ENCODE results near the gene MAML2. TPM values are rescaled to one million over a fixed set of nuclear protein-coding genes. Genes with fewer than 3 reads are reported as not detected.

Gene MAML2
- total and polyA plus RNA-seq, 2 experiments from 2014 or later = 2.0 to 7.1 TPM

DNA sequence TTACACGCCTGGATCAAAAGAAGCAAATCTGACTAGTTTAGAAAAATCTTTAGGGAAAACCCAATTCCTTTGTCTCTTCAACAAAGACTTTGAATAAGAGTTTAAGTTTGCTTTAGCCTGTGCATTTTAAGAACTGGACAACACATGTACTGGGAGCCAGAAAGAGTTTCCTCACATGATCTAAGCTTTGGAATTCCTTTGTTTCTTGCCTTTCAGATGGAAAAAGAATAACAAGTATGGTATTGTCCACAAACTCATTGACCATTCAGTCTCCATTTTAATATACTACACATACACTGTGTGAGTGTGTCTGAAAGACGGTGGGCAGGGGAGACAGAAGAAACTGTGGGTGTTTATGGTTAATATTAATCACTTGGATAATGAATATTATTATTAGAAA is 205.6 kb downstream of the MAML2 start (continued):
- TF ChIP-seq, protein P1, sequence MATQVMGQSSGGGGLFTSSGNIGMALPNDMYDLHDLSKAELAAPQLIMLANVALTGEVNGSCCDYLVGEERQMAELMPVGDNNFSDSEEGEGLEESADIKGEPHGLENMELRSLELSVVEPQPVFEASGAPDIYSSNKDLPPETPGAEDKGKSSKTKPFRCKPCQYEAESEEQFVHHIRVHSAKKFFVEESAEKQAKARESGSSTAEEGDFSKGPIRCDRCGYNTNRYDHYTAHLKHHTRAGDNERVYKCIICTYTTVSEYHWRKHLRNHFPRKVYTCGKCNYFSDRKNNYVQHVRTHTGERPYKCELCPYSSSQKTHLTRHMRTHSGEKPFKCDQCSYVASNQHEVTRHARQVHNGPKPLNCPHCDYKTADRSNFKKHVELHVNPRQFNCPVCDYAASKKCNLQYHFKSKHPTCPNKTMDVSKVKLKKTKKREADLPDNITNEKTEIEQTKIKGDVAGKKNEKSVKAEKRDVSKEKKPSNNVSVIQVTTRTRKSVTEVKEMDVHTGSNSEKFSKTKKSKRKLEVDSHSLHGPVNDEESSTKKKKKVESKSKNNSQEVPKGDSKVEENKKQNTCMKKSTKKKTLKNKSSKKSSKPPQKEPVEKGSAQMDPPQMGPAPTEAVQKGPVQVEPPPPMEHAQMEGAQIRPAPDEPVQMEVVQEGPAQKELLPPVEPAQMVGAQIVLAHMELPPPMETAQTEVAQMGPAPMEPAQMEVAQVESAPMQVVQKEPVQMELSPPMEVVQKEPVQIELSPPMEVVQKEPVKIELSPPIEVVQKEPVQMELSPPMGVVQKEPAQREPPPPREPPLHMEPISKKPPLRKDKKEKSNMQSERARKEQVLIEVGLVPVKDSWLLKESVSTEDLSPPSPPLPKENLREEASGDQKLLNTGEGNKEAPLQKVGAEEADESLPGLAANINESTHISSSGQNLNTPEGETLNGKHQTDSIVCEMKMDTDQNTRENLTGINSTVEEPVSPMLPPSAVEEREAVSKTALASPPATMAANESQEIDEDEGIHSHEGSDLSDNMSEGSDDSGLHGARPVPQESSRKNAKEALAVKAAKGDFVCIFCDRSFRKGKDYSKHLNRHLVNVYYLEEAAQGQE (IDR thresholded peaks at IDR 0.05; ENCODE audit: unreplicated experiment) = no peak
- TF ChIP-seq JUNB (IDR thresholded peaks at IDR 0.05; ENCODE audit: unreplicated experiment) (no peak), ZNF462 (CRISPR knock-in tag; IDR thresholded peaks at IDR 0.05) (no peak), ZNF331 (CRISPR knock-in tag; IDR thresholded peaks at IDR 0.05; ENCODE audit: low read depth) (no peak), ZNF114 (CRISPR knock-in tag; IDR thresholded peaks at IDR 0.05) (no peak)

All from GM23338 (cell line).